ENCODE results near the gene EIF4EBP2. TPM values are rescaled to one million over a fixed set of nuclear protein-coding genes. Genes with fewer than 3 reads are reported as not detected.

Gene EIF4EBP2
- total RNA-seq, 6 experiments from 2014 or later, result 32.7 to 51.0 (median 40.3) TPM

DNA sequence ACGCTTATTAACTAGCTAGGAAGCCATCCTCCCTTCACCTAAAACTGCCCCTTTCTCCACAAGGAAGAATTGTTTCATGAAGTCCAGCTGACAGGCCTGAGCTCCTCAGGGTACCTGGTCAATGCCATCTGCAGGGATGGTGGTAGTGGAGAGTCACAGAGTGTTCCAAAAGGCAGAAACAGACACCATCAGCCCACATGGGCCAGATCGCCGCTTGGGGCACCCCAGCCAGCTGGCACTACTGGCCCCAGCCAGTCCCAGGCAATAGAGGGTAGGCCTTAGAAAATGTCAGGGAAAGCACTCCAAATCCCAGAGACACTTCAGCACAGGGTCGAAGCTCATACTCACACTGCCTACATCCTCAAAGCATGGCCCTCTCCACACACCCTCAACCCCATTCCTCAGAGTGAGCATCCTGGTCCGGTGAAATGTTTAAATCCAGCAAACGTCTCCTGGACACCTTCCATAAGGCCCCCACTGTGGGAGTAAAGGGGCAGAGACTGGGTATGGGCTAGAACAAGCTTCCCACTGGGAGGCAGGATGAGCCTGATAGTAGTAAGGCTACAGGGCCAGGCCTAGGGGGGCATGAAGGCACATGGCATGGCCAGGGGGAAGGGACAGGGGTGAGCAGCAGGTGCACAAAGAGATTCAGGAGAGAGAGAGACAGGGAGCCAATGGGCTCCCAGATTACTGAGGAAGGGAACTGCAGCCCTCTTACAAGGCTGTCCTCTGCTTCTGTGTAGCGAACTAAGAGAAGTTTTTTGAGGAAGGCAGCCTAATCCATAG lies 23.4 kb upstream of the EIF4EBP2 start:
- peaks cover 9% of the 10 kb centered on the region; the same call in 1 of the 2 replicates for H3K9me3 Mint-ChIP-seq

DNA sequence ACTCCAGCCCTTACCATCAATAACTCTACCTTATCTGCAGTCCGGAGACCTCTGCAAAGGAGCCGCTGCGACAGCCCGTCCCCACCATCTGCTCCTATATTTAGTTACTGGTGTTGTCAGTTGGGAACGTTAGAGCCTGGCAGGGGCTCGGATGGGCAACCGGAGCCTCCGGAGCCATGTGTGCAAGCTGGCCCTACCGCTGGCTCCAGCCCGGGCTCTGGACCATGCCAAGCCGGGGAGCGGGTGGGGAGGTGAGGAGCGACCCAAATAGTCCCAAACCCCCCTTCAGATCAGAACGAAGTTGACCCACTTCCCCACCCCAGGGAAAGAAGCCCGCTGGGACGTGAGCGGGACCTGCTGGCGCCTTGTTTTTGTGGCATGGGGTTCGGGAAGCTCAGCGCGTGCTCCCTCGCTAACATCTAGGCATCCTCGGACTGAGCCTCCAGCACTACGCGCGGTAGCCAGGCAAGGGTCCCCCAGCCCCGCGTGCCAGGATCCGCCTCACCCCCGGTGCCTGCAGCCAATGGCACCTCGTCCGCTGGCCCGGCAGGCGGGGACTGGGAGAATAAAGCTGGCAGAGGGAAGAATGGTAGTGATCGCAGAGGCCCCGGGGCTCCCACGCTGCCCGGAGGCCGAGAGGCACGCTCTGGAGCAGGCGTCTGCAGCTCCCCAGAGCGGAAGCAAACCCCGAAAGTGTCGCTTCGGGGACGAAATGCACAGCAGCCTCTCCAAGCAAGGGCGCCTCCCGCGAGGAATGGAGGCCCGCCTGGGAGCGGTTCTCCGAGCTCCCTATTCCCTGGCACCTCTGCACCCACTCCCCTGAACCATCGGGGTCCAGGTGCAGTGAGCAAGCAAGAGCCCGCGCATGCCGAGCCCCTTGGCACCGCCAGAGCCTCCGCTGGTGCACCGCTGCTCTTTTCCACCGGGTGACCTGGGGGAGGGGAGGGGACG lies 22.2 kb upstream of the EIF4EBP2 start:
- peaks cover 9% of the 10 kb centered on the region; the same call in 1 of the 2 replicates for H3K9me3 Mint-ChIP-seq
- no peak for DNase-seq
- TF ChIP-seq, protein P1, sequence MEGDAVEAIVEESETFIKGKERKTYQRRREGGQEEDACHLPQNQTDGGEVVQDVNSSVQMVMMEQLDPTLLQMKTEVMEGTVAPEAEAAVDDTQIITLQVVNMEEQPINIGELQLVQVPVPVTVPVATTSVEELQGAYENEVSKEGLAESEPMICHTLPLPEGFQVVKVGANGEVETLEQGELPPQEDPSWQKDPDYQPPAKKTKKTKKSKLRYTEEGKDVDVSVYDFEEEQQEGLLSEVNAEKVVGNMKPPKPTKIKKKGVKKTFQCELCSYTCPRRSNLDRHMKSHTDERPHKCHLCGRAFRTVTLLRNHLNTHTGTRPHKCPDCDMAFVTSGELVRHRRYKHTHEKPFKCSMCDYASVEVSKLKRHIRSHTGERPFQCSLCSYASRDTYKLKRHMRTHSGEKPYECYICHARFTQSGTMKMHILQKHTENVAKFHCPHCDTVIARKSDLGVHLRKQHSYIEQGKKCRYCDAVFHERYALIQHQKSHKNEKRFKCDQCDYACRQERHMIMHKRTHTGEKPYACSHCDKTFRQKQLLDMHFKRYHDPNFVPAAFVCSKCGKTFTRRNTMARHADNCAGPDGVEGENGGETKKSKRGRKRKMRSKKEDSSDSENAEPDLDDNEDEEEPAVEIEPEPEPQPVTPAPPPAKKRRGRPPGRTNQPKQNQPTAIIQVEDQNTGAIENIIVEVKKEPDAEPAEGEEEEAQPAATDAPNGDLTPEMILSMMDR (IDR thresholded peaks at IDR 0.05), result no peak
- H3K4me1 Mint-ChIP-seq (ENCODE audit: low read depth), result peaks cover 22% of the 10 kb centered on the region
- no peak overlapping the region for H3K27ac Mint-ChIP-seq
- peaks cover 8% of the 10 kb centered on the region; the same call in 1 of the 2 replicates for H3K36me3 Mint-ChIP-seq (ENCODE audit: low read depth)
- peaks cover 28% of the 10 kb centered on the region for H3K27me3 Mint-ChIP-seq (ENCODE audit: insufficient read depth)
- H3K4me3 Mint-ChIP-seq, result peak overlapping the region; percentile 84

More for the DNA sequence above, 23.4 kb upstream of the EIF4EBP2 start:
- H3K27ac Mint-ChIP-seq, result no peak overlapping the region
- no peak for DNase-seq
- peaks cover 25% of the 10 kb centered on the region for H3K27me3 Mint-ChIP-seq (ENCODE audit: insufficient read depth)
- TF ChIP-seq, protein P1 (IDR thresholded peaks at IDR 0.05), result no peak
- H3K36me3 Mint-ChIP-seq (ENCODE audit: low read depth), result peaks cover 8% of the 10 kb centered on the region; the same call in 1 of the 2 replicates
- peaks cover 33% of the 10 kb centered on the region for H3K4me1 Mint-ChIP-seq (ENCODE audit: low read depth)
- no peak overlapping the region for H3K4me3 Mint-ChIP-seq

DNA sequence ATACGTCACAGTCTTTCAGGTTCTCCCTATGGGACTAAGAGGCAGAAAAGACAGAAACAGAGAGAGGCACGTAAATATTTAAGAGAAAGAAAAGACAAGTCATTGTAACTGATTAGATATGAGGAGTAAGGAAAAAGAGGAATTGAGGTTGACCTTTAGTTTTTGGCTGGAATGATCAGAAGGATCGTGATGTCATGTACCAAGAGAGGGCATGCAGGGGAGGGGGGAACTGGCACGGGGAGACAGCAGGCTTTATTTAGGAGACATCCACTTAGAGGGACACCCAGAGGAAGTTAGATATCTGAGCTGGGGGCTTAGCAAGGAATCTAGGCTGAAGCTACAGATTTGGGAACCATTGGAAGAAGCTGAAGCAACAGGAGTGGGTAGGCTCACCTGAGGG lies 12.3 kb upstream of the EIF4EBP2 start:
- no peak overlapping the region for H3K27ac Mint-ChIP-seq
- no peaks in the 10 kb centered on the region for H3K9me3 Mint-ChIP-seq
- TF ChIP-seq, protein P1 (IDR thresholded peaks at IDR 0.05), result no peak
- DNase-seq, result no peak
- H3K27me3 Mint-ChIP-seq (ENCODE audit: insufficient read depth), result peaks cover 27% of the 10 kb centered on the region
- H3K36me3 Mint-ChIP-seq (ENCODE audit: low read depth), result no peaks in the 10 kb centered on the region
- no peak overlapping the region for H3K4me3 Mint-ChIP-seq
- H3K4me1 Mint-ChIP-seq (ENCODE audit: low read depth), result no peaks in the 10 kb centered on the region

DNA sequence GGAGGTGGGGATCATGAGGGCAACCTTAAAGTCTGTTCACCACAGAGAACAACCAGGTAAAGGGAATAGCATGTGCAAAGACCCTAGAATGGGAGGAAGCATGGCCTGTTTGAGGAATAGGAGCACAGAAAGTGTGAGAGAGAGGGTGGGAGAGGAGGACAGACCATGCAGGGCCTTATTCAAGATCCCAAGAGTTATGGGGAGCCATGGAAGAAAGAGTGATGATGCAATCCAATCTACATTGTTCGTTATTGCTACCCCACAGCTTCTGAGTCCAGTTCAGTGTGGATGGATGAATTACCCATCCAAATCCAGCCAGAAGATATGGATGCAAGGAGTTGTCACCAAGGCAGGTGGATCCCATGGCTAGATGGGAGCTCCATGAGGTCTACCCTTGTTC lies 7.8 kb upstream of the EIF4EBP2 start:
- DNase-seq, result no peak
- TF ChIP-seq, protein P1 (IDR thresholded peaks at IDR 0.05), result no peak
- H3K36me3 Mint-ChIP-seq (ENCODE audit: low read depth), result no peaks in the 10 kb centered on the region
- H3K27me3 Mint-ChIP-seq (ENCODE audit: insufficient read depth), result peaks cover 17% of the 10 kb centered on the region
- H3K4me1 Mint-ChIP-seq (ENCODE audit: low read depth), result no peaks in the 10 kb centered on the region
- H3K4me3 Mint-ChIP-seq, result no peak overlapping the region
- H3K9me3 Mint-ChIP-seq, result no peaks in the 10 kb centered on the region
- no peak overlapping the region for H3K27ac Mint-ChIP-seq

DNA sequence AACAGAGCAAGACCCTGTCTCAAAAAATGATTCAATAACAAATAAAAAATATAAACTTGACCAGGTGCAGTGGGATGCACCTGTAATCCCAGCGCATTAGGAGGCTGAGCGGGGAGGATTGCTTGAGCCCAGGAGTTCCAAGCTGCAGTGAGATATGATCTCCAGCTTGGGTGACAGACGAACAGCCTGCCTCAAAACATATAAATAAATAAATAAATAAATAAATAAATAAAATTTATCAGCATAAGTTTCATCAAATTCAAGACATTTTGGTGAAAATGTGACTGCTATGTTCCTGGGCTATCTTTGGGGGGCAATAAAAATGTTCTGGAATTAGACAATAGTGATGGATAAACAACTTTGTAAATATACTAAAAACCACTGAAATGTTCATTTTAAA lies 4.8 kb upstream of the EIF4EBP2 start:
- Mint-ChIP-seq H3K27me3 (ENCODE audit: insufficient read depth) (peaks cover 5% of the 10 kb centered on the region), H3K27ac (no peak overlapping the region), H3K36me3 (ENCODE audit: low read depth) (no peaks in the 10 kb centered on the region), H3K4me1 (ENCODE audit: low read depth) (peaks cover 6% of the 10 kb centered on the region), H3K4me3 (no peak overlapping the region), H3K9me3 (no peaks in the 10 kb centered on the region)
- no peak for DNase-seq
- TF ChIP-seq, protein P1 (IDR thresholded peaks at IDR 0.05), result no peak

All from HFFc6 (cell line).